ENCODE measurements around the gene SHKBP1. TPM values are rescaled to one million over a fixed set of nuclear protein-coding genes. Genes with fewer than 3 reads are reported as not detected.
A peak's percentile ranks its signal among the peaks of the same experiment; 100 is the strongest.

SHKBP1 gene
- total RNA-seq, 1 experiment from 2014 or later = 85.5 TPM

GRCh38 chr19:40598918-40599307, 22.2 kb downstream of the SHKBP1 start:
- H3K36me3 ChIP-seq (ENCODE audit: insufficient read depth, low read length, poor library complexity, severe bottlenecking) = no peaks in the 10 kb centered on the region
- ChIA-PET CTCF (interaction anchor here (0.6 to 2.3 kb wide), 8 partner anchors 13 to 434 kb away, joined by 3 to 15 read pairs (median 6); no protein-coding TSS in a partner anchor), POLR2A (ENCODE audit: low non-redundant PET) (interaction anchor here (0.6 kb wide), 2 partner anchors 314 to 1972 kb away, joined by 3 to 5 read pairs; partner anchors contain the start of gene AKT2)
- no TSS peak for BruUV-seq (replicated peaks)
- H3K9me3 ChIP-seq (ENCODE audit: low read depth, low read length, poor library complexity, severe bottlenecking) = no peaks in the 10 kb centered on the region
- no peaks in the 10 kb centered on the region for H3K27me3 ChIP-seq (replicated peaks; ENCODE audit: insufficient read depth, low read depth, low read length, poor library complexity)
- no peak for DNase-seq (ENCODE audit: low spot score)
- H3K4me1 ChIP-seq (ENCODE audit: insufficient read depth, low read length, poor library complexity, severe bottlenecking) = peaks cover 38% of the 10 kb centered on the region
- peak overlapping the region; percentile 61 for H3K4me3 ChIP-seq (ENCODE audit: low read depth, low read length, poor library complexity, severe bottlenecking)
- H3K27ac ChIP-seq (ENCODE audit: low read depth, low read length, poor library complexity, severe bottlenecking) = peak overlapping the region; percentile 90
- TF ChIP-seq CTCF (conservative IDR thresholded peaks at IDR 0.05; ENCODE audit: low read depth, low read length) = no peak
- TF ChIP-seq EZH2 (IDR thresholded peaks at IDR 0.05; ENCODE audit: borderline replicate concordance, low read depth, low read length, poor library complexity, severe bottlenecking) = no peak
- intact Hi-C loops (cut with micrococcal nuclease; ENCODE audit: unreplicated experiment) = loop anchor here (1.0 to 10.0 kb wide), 4 partner anchors 50 to 294 kb away; partner anchors contain the start of genes BLVRB and SPTBN4

- H3K27me3 ChIP-seq (replicated peaks; ENCODE audit: insufficient read depth, low read depth, low read length, poor library complexity) = no peaks in the 10 kb centered on the region
- TF ChIP-seq EZH2 (IDR thresholded peaks at IDR 0.05; ENCODE audit: borderline replicate concordance, low read depth, low read length, poor library complexity, severe bottlenecking) (no peak), CTCF (conservative IDR thresholded peaks at IDR 0.05; ENCODE audit: low read depth, low read length) (no peak)
Observed at GRCh38 chr19:40599331-40599901, 22.7 kb downstream of the SHKBP1 start.

GRCh38 chr19:40599902-40600569, 23.4 kb downstream of the SHKBP1 start:
- DNase-seq (ENCODE audit: low spot score) = peak; percentile 65
- H3K36me3 ChIP-seq (ENCODE audit: insufficient read depth, low read length, poor library complexity, severe bottlenecking) = no peaks in the 10 kb centered on the region
- H3K27me3 ChIP-seq (replicated peaks; ENCODE audit: insufficient read depth, low read depth, low read length, poor library complexity) = no peaks in the 10 kb centered on the region
- CTCF ChIA-PET = interaction anchor here (0.6 to 2.3 kb wide), 5 partner anchors 14 to 227 kb away, joined by 3 to 15 read pairs (median 8); no protein-coding TSS in a partner anchor
- no peak for TF ChIP-seq CTCF (conservative IDR thresholded peaks at IDR 0.05; ENCODE audit: low read depth, low read length)
- no peak for TF ChIP-seq EZH2 (IDR thresholded peaks at IDR 0.05; ENCODE audit: borderline replicate concordance, low read depth, low read length, poor library complexity, severe bottlenecking)
- peak overlapping the region; percentile 61 for H3K4me3 ChIP-seq (ENCODE audit: low read depth, low read length, poor library complexity, severe bottlenecking)
- peak overlapping the region; percentile 90 for H3K27ac ChIP-seq (ENCODE audit: low read depth, low read length, poor library complexity, severe bottlenecking)
- H3K4me1 ChIP-seq (ENCODE audit: insufficient read depth, low read length, poor library complexity, severe bottlenecking) = peaks cover 41% of the 10 kb centered on the region
- H3K9me3 ChIP-seq (ENCODE audit: low read depth, low read length, poor library complexity, severe bottlenecking) = no peaks in the 10 kb centered on the region
- POLR2A ChIA-PET (ENCODE audit: low non-redundant PET) = no interaction called here
- intact Hi-C loops (cut with micrococcal nuclease; ENCODE audit: unreplicated experiment) = loop anchor here (2.0 to 10.0 kb wide), 3 partner anchors 135 to 295 kb away; partner anchors contain the start of genes BLVRB, SERTAD3 and SPTBN4
- BruUV-seq (replicated peaks) = TSS peak; percentile 37

More at GRCh38 chr19:40599331-40599901, 22.7 kb downstream of the SHKBP1 start:
- Histone ChIP-seq H3K4me1 (ENCODE audit: insufficient read depth, low read length, poor library complexity, severe bottlenecking) (peaks cover 38% of the 10 kb centered on the region), H3K4me3 (ENCODE audit: low read depth, low read length, poor library complexity, severe bottlenecking) (peak overlapping the region; percentile 61), H3K9me3 (ENCODE audit: low read depth, low read length, poor library complexity, severe bottlenecking) (no peaks in the 10 kb centered on the region), H3K36me3 (ENCODE audit: insufficient read depth, low read length, poor library complexity, severe bottlenecking) (no peaks in the 10 kb centered on the region), H3K27ac (ENCODE audit: low read depth, low read length, poor library complexity, severe bottlenecking) (peak overlapping the region; percentile 90)
- no TSS peak for BruUV-seq (replicated peaks)
- CTCF ChIA-PET = interaction anchor here (0.6 to 2.3 kb wide), 7 partner anchors 14 to 226 kb away, joined by 3 to 15 read pairs (median 8); no protein-coding TSS in a partner anchor
- POLR2A ChIA-PET (ENCODE audit: low non-redundant PET) = interaction anchor here (0.6 kb wide), 1 partner anchor 314 kb away, joined by 5 read pairs; the partner anchor contains the start of gene AKT2
- peak; percentile 86 for DNase-seq (ENCODE audit: low spot score)
- intact Hi-C loops (cut with micrococcal nuclease; ENCODE audit: unreplicated experiment) = loop anchor here (2.0 to 10.0 kb wide), 2 partner anchors 135 to 295 kb away; partner anchors contain the start of genes BLVRB and SPTBN4
